ENCODE results near the gene CDCA4. TPM values are rescaled to one million over a fixed set of nuclear protein-coding genes. Genes with fewer than 3 reads are reported as not detected.
A peak's percentile ranks its signal among the peaks of the same experiment; 100 is the strongest.

Gene CDCA4
- total and polyA plus RNA-seq, 10 of the 15 experiments (the other 5 are each of a cell fraction or from before 2014, with no cell fraction given): 10.4 to 64.0 (median 52.1) TPM

- TF ChIP-seq SP1 (IDR thresholded peaks at IDR 0.05; ENCODE audit: low read depth, low read length) (peak; percentile 16), CBX3 (IDR thresholded peaks at IDR 0.05; ENCODE audit: borderline replicate concordance, low read depth) (no peak), MYB (IDR thresholded peaks at IDR 0.05; ENCODE audit: borderline replicate concordance, low read depth, low read length) (no peak), TAF1 (IDR thresholded peaks at IDR 0.05; ENCODE audit: borderline replicate concordance, low read depth, low read length) (0 out of 2 replicates have a peak, but pooled peaks have one; percentile 15), ZZZ3 (IDR thresholded peaks at IDR 0.05; ENCODE audit: control insufficient read depth, insufficient read length, low read depth) (no peak), ZNF622 (IDR thresholded peaks at IDR 0.05) (no peak), NBN (IDR thresholded peaks at IDR 0.05) (no peak), RUNX3 (IDR thresholded peaks at IDR 0.05; ENCODE audit: low read length) (no peak), FOS (IDR thresholded peaks at IDR 0.05; ENCODE audit: borderline replicate concordance, extremely low read depth, insufficient read length) (no peak), NR2F1 (conservative IDR thresholded peaks at IDR 0.05) (no peak), RCOR1 (conservative IDR thresholded peaks at IDR 0.05; ENCODE audit: low read depth, low read length) (no peak), NFYB (IDR thresholded peaks at IDR 0.05; ENCODE audit: insufficient read depth, low read depth, low read length) (no peak), ZNF384 (IDR thresholded peaks at IDR 0.05; ENCODE audit: borderline replicate concordance, low read depth, low read length) (no peak), ZBED1 (IDR thresholded peaks at IDR 0.05; ENCODE audit: borderline replicate concordance) (no peak), CEBPB (IDR thresholded peaks at IDR 0.05; ENCODE audit: borderline replicate concordance in 1 of 2, low read depth in 2 of 2, low read length in 2 of 2) (no peak), MYC (IDR thresholded peaks at IDR 0.05; ENCODE audit: insufficient read depth, insufficient read length, insufficient replicate concordance, low read length, severe bottlenecking) (no peak), SUZ12 (IDR thresholded peaks at IDR 0.05; ENCODE audit: unreplicated experiment) (no peak), SRF (IDR thresholded peaks at IDR 0.05; ENCODE audit: low read depth in 2 of 2, low read length in 2 of 2) (no peak), PML (IDR thresholded peaks at IDR 0.05; ENCODE audit: low read length) (no peak)
- TF ChIP-seq, protein P1, sequence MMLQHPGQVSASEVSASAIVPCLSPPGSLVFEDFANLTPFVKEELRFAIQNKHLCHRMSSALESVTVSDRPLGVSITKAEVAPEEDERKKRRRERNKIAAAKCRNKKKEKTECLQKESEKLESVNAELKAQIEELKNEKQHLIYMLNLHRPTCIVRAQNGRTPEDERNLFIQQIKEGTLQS (IDR thresholded peaks at IDR 0.05; ENCODE audit: borderline replicate concordance, extremely low read depth, low read depth, low read length): no peak
These were observed 46.5 kb upstream of the CDCA4 start (continued) for GRCh38 chr14:105067140-105067968.

All from GM12878 (cell line).